Lung (tissue), 12 donors: Measurements from ENCODE around the gene NUDT9. TPM values are rescaled to one million over a fixed set of nuclear protein-coding genes. Genes with fewer than 3 reads are reported as not detected.

Experiments
- ATAC-seq: fragments of 200-7000 bp; cut with Tn5 transposase; one replicate; pipeline ENCODE4 v1.9.1; 2020; ENCODE audit warnings: moderate number of reproducible peaks; ENCODE audit not compliant: insufficient read depth, low FRiP score
- DNase-seq, 3 donors: peaks; one replicate each; pipeline ENCODE4 v3.0.0-alpha.2; 2013 to 2017
- H3K27ac ChIP-seq, 2 donors: one replicate each; pipeline ENCODE4 v1.5.1; 2013; ENCODE audit warnings: mild to moderate bottlenecking in 2 of 2, moderate library complexity in 2 of 2, control low read depth in 1 of 2, inconsistent platforms in 1 of 2, low read depth in 1 of 2, low read length in 1 of 2
- H3K27me3 ChIP-seq, 3 donors: one replicate each; pipeline ENCODE4 v1.5.1; 2013; ENCODE audit warnings: low read length in 2 of 3; ENCODE audit not compliant: control insufficient read depth in 3 of 3, insufficient read depth in 3 of 3
- H3K36me3 ChIP-seq, 4 donors: one replicate each; pipeline ENCODE4 v1.5.1; 2013; ENCODE audit warnings: low read length in 4 of 4, mild to moderate bottlenecking in 1 of 4, moderate library complexity in 1 of 4; ENCODE audit not compliant: control insufficient read depth in 4 of 4, insufficient read depth in 4 of 4
- H3K4me1 ChIP-seq, 5 donors: one replicate each; pipeline ENCODE4 v1.5.1; 2013; ENCODE audit warnings: low read length in 5 of 5, mild to moderate bottlenecking in 2 of 5, moderate library complexity in 1 of 5; ENCODE audit not compliant: control insufficient read depth in 5 of 5, insufficient read depth in 5 of 5
- H3K4me3 ChIP-seq: one replicate; pipeline ENCODE4 v1.5.1; 2013; ENCODE audit warnings: mild to moderate bottlenecking, control low read depth, moderate library complexity
- H3K9ac ChIP-seq, 2 donors: one replicate each; pipeline ENCODE4 v1.5.1; 2013; ENCODE audit warnings: low read length in 2 of 2, control low read depth in 1 of 2; ENCODE audit not compliant: insufficient read depth in 1 of 2
- H3K9me3 ChIP-seq, 4 donors: one replicate each; pipeline ENCODE4 v1.5.1; 2013; ENCODE audit warnings: low read length in 3 of 4, mild to moderate bottlenecking in 1 of 4, moderate library complexity in 1 of 4; ENCODE audit not compliant: control insufficient read depth in 4 of 4, insufficient read depth in 3 of 4
- WGBS, 2 donors: extraction: QIAGEN DNeasy Blood & Tissue Kit; methylation state at CpG; one replicate each; pipeline ENCODE4 v1.1.7; 2013; 5-methylcytosine and 5-hydroxymethylcytosine counted together
- polyA plus RNA-seq, 2 donors: library from polyadenylated mRNA; stranded (reverse); fragments of 200-250 nt; gene quantifications; one replicate each; pipeline ENCODE4 v1.2.1, GENCODE V29; 2013
- total RNA-seq, 2 donors: library from RNA; depleted of rRNA in 1 of 2; stranded (reverse); fragments of >200 nt in 1 of 2; gene quantifications; one replicate each; pipeline ENCODE4 v1.2.1, GENCODE V29; 2014 to 2021
- TF ChIP-seq, protein P1 (sequence below): IDR thresholded peaks from 2 replicates; pipeline ENCODE4 v1.5.1; 2012; ENCODE audit warnings: mild to moderate bottlenecking; ENCODE audit errors: control extremely low read depth, extremely low read depth
- donor health status: control.
- donor health status: control.
- donor health status: Bipolar disorder and iron deficiency.
- donor health status: healthy.
- donor health status: DM: yes; HTN: yes; CAD: no.

The NUDT9 gene
- total and polyA plus RNA-seq, 4 donors, result 20.1 to 72.8 (median 32.6) TPM

GRCh38 chr4:87499403-87500091 is 77.2 kb downstream of the NUDT9 start:
- no peak for ATAC-seq
- Histone ChIP-seq H3K27ac (peak overlapping the region in 1 of 2 donors; percentile 60), H3K9me3 (no peaks in the 10 kb centered on the region), H3K36me3 (peaks cover 2 to 12% (median 5%) of the 10 kb centered on the region in 4 donors), H3K9ac (no peak overlapping the region), H3K27me3 (no peaks in the 10 kb centered on the region), H3K4me3 (no peak overlapping the region), H3K4me1 (peaks cover 0 to 35% (median 9%) of the 10 kb centered on the region in 5 donors)
- 83 to 89% methylated on average over 7 of the region's 7 CpGs for WGBS, 2 donors
- TF ChIP-seq, protein P1, sequence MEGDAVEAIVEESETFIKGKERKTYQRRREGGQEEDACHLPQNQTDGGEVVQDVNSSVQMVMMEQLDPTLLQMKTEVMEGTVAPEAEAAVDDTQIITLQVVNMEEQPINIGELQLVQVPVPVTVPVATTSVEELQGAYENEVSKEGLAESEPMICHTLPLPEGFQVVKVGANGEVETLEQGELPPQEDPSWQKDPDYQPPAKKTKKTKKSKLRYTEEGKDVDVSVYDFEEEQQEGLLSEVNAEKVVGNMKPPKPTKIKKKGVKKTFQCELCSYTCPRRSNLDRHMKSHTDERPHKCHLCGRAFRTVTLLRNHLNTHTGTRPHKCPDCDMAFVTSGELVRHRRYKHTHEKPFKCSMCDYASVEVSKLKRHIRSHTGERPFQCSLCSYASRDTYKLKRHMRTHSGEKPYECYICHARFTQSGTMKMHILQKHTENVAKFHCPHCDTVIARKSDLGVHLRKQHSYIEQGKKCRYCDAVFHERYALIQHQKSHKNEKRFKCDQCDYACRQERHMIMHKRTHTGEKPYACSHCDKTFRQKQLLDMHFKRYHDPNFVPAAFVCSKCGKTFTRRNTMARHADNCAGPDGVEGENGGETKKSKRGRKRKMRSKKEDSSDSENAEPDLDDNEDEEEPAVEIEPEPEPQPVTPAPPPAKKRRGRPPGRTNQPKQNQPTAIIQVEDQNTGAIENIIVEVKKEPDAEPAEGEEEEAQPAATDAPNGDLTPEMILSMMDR, result no peak
- no peak for DNase-seq

GRCh38 chr4:87500092-87500462 is 77.7 kb downstream of the NUDT9 start:
- no peak overlapping the region for H3K27ac ChIP-seq

DNA sequence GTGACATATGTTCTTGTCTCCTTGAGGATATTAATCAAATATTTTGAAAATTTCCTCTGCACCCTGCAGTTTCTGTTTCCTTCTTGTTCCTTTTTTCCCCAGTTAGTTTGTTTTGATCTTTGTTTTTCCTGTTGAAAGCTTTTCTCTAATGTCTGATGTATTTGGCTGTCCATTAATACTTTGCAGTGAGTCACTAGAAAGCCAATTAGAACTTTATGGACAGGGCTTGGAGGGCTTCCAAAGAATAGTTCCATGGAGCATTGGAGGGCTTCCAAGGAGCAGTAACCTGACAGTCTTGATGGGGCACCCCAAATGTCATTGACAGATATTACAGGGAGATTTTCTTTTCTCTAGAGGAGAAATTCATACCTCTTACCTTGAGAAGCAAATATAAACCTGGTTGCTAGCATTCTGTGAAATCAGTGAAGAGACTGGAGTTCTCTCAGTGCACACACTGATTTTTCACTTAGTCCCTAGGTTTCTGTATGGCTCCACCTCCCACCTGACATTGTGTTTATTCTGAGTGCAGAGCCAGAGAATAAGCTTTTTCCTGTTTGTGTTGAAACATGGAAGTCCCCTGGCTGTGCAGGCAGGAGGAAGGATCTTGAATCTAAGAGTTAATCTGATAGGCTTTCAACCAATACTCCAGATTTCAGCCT is 80.3 kb downstream of the NUDT9 start:
- Histone ChIP-seq H3K4me1 (peaks cover 2 to 29% (median 9%) of the 10 kb centered on the region in 5 donors), H3K36me3 (peaks cover 0 to 6% (median 1%) of the 10 kb centered on the region in 4 donors), H3K27me3 (no peaks in the 10 kb centered on the region), H3K4me3 (no peak overlapping the region), H3K27ac (peak overlapping the region; percentile 14 to 27), H3K9ac (peak overlapping the region in 1 of 2 donors; percentile 54), H3K9me3 (no peaks in the 10 kb centered on the region)
- peak in 2 of 3 donors; percentile 40 to 53 for DNase-seq
- ATAC-seq, result no peak
- TF ChIP-seq, protein P1, result no peak

More at GRCh38 chr4:87500092-87500462, 77.7 kb downstream of the NUDT9 start:
- Histone ChIP-seq H3K27me3 (no peaks in the 10 kb centered on the region), H3K9ac (no peak overlapping the region), H3K9me3 (no peaks in the 10 kb centered on the region), H3K36me3 (peaks cover 2 to 12% (median 4%) of the 10 kb centered on the region in 4 donors), H3K4me1 (peaks cover 0 to 35% (median 9%) of the 10 kb centered on the region in 5 donors), H3K4me3 (no peak overlapping the region)
- DNase-seq (no peak), ATAC-seq (no peak)
- TF ChIP-seq, protein P1, result no peak
- 67 to 79% methylated on average over 4 of the region's 4 CpGs for WGBS, 2 donors
